Measurements from ENCODE around the gene MYL5. TPM values are rescaled to one million over a fixed set of nuclear protein-coding genes. Genes with fewer than 3 reads are reported as not detected.

Gene MYL5
- total RNA-seq, 1 experiment from 2014 or later: 29.8 TPM

- no peaks in the 10 kb centered on the region for H3K9me3 ChIP-seq (ENCODE audit: insufficient read depth, low read depth)
- no peaks in the 10 kb centered on the region for H3K36me3 ChIP-seq (ENCODE audit: low read depth)
- no TSS peak for BruUV-seq (replicated peaks)
- no peak overlapping the region for H3K27ac ChIP-seq
- ChIA-PET CTCF (no interaction called here), POLR2A (ENCODE audit: unreplicated experiment) (no interaction called here)
- no peak overlapping the region for H2AFZ ChIP-seq
- no peaks in the 10 kb centered on the region for H4K20me1 ChIP-seq (ENCODE audit: insufficient read depth)
- H3F3A ChIP-seq (ENCODE audit: insufficient read depth, low read depth): no peaks in the 10 kb centered on the region
- intact Hi-C loops (cut with micrococcal nuclease; ENCODE audit: unreplicated experiment): no loop called here
- H3K9me2 ChIP-seq (ENCODE audit: insufficient read depth): no peaks in the 10 kb centered on the region
- H3K4me2 ChIP-seq: no peak overlapping the region
- H3K4me3 ChIP-seq: no peak overlapping the region
- no peak for DNase-seq
- H3K4me1 ChIP-seq (replicated peaks; ENCODE audit: insufficient read depth): no peaks in the 10 kb centered on the region
- peaks cover 86% of the 10 kb centered on the region for H3K27me3 ChIP-seq (ENCODE audit: insufficient read depth, low read depth)
- H3K79me2 ChIP-seq (ENCODE audit: low read depth): no peaks in the 10 kb centered on the region
- TF ChIP-seq CTCF (conservative IDR thresholded peaks at IDR 0.05) (no peak), EZH2 (IDR thresholded peaks at IDR 0.05; ENCODE audit: low read depth) (no peak)
These were observed 41.4 kb upstream of the MYL5 start for GRCh38 chr4:632926-633325.

GRCh38 chr4:633406-633805 is 40.9 kb upstream of the MYL5 start:
- CTCF ChIA-PET: no interaction called here
- H3K79me2 ChIP-seq (ENCODE audit: low read depth): no peaks in the 10 kb centered on the region
- peaks cover 82% of the 10 kb centered on the region for H3K27me3 ChIP-seq (ENCODE audit: insufficient read depth, low read depth)
- H3K27ac ChIP-seq: no peak overlapping the region
- no peak overlapping the region for H2AFZ ChIP-seq
- H3K36me3 ChIP-seq (ENCODE audit: low read depth): no peaks in the 10 kb centered on the region
- H3K4me3 ChIP-seq: no peak overlapping the region
- BruUV-seq (replicated peaks): no TSS peak
- intact Hi-C loops (cut with micrococcal nuclease; ENCODE audit: unreplicated experiment): no loop called here
- POLR2A ChIA-PET (ENCODE audit: unreplicated experiment): no interaction called here
- H3K4me2 ChIP-seq: no peak overlapping the region
- no peaks in the 10 kb centered on the region for H3K9me2 ChIP-seq (ENCODE audit: insufficient read depth)
- TF ChIP-seq EZH2 (IDR thresholded peaks at IDR 0.05; ENCODE audit: low read depth) (no peak), CTCF (conservative IDR thresholded peaks at IDR 0.05) (no peak)
- DNase-seq: no peak
- H3K4me1 ChIP-seq (replicated peaks; ENCODE audit: insufficient read depth): no peaks in the 10 kb centered on the region
- H4K20me1 ChIP-seq (ENCODE audit: insufficient read depth): no peaks in the 10 kb centered on the region
- no peaks in the 10 kb centered on the region for H3K9me3 ChIP-seq (ENCODE audit: insufficient read depth, low read depth)
- no peaks in the 10 kb centered on the region for H3F3A ChIP-seq (ENCODE audit: insufficient read depth, low read depth)

GRCh38 chr4:633976-634598 is 40.3 kb upstream of the MYL5 start:
- no peak overlapping the region for H3K4me3 ChIP-seq
- H3K79me2 ChIP-seq (ENCODE audit: low read depth): no peaks in the 10 kb centered on the region
- no peaks in the 10 kb centered on the region for H4K20me1 ChIP-seq (ENCODE audit: insufficient read depth)
- H3K9me2 ChIP-seq (ENCODE audit: insufficient read depth): no peaks in the 10 kb centered on the region
- no peak overlapping the region for H3K27ac ChIP-seq
- no peak for DNase-seq
- TF ChIP-seq EZH2 (IDR thresholded peaks at IDR 0.05; ENCODE audit: low read depth) (no peak), CTCF (conservative IDR thresholded peaks at IDR 0.05) (no peak)
- ChIA-PET CTCF (no interaction called here), POLR2A (ENCODE audit: unreplicated experiment) (no interaction called here)
- no TSS peak for BruUV-seq (replicated peaks)
- H3K36me3 ChIP-seq (ENCODE audit: low read depth): no peaks in the 10 kb centered on the region
- no peaks in the 10 kb centered on the region for H3K4me1 ChIP-seq (replicated peaks; ENCODE audit: insufficient read depth)
- H3K27me3 ChIP-seq (ENCODE audit: insufficient read depth, low read depth): peaks cover 77% of the 10 kb centered on the region
- H3F3A ChIP-seq (ENCODE audit: insufficient read depth, low read depth): no peaks in the 10 kb centered on the region
- no peaks in the 10 kb centered on the region for H3K9me3 ChIP-seq (ENCODE audit: insufficient read depth, low read depth)
- no peak overlapping the region for H3K4me2 ChIP-seq
- intact Hi-C loops (cut with micrococcal nuclease; ENCODE audit: unreplicated experiment): no loop called here
- no peak overlapping the region for H2AFZ ChIP-seq

Measured in PC-9 (cell line).